HepG2 (cell line): ENCODE results near the gene JMJD4. TPM values are rescaled to one million over a fixed set of nuclear protein-coding genes. Genes with fewer than 3 reads are reported as not detected.

Experiments
- polyA plus RNA-seq, 8 experiments: library from polyadenylated mRNA; depleted of rRNA in 3 of 8; stranded (reverse) in 7 of 8; unstranded in 1 of 8; fragments of >200 nt; fragmentation: Illumina TruSeq in 4 of 8; extraction: Trizol in 4 of 8; gene quantifications; 2 replicates each; pipeline versions ENCODE4 v1.2.1 to v1.2.3, GENCODE V29; 2011 to 2016; ENCODE audit warnings: low read depth in 4 of 8, missing spikeins in 1 of 8, mixed read lengths in 1 of 8; ENCODE audit not compliant: insufficient read depth in 1 of 8
- total RNA-seq, 5 experiments: library from RNA; depleted of rRNA; stranded (reverse); fragments of >200 nt; fragmentation: Illumina TruSeq; extraction: Trizol; gene quantifications; 2 replicates each; pipeline ENCODE4 v1.2.3, GENCODE V29; 2016; ENCODE audit warnings: low read depth in 1 of 5

Gene JMJD4
- total and polyA plus RNA-seq, 2 of the 13 experiments (the other 11 are each of a cell fraction or from before 2014, with no cell fraction given): 10.2 to 29.0 TPM

Other genes starting within 250 kb of the JMJD4 start
- gene ZNF678, start 171.7 kb downstream of the JMJD4 start, total RNA-seq (2016; rRNA removed; fragmentation: Illumina TruSeq; extraction: Trizol): 7.6 and 9.9 TPM in 2 replicates
- gene ZNF678, start 171.7 kb downstream of the JMJD4 start, polyA plus RNA-seq (2011; rRNA removed): 1.6 and 2.0 TPM in 2 replicates
- 25.1 and 25.8 TPM in 2 replicates for gene SNAP47, start 133 bp upstream of the JMJD4 start, total RNA-seq (2016; rRNA removed; fragmentation: Illumina TruSeq; extraction: Trizol)
- 13.6 and 14.1 TPM in 2 replicates for gene SNAP47, start 133 bp upstream of the JMJD4 start, polyA plus RNA-seq (2011; rRNA removed)
- not detected in 2 replicates for gene PRSS38, start 80.4 kb upstream of the JMJD4 start, total RNA-seq (2016; rRNA removed; fragmentation: Illumina TruSeq; extraction: Trizol)
- not detected in 2 replicates for gene PRSS38, start 80.4 kb upstream of the JMJD4 start, polyA plus RNA-seq (2011; rRNA removed)
- gene WNT9A, start 212.6 kb upstream of the JMJD4 start, total RNA-seq (2016; rRNA removed; fragmentation: Illumina TruSeq; extraction: Trizol): 0.04 TPM in 2 replicates
- gene WNT9A, start 212.6 kb upstream of the JMJD4 start, polyA plus RNA-seq (2011; rRNA removed): not detected in 2 replicates